Measurements from ENCODE around the gene TCF7L2.

The TCF7L2 gene

GRCh38 chr10:113085776-113086175 is 135.7 kb downstream of the TCF7L2 start:
- no peak for DNase-seq (ENCODE audit: extremely low read depth, insufficient read length)
- Histone ChIP-seq H3K36me3 (ENCODE audit: control insufficient read depth, insufficient read depth, low read length) (no peaks in the 10 kb centered on the region), H3K27me3 (replicated peaks; ENCODE audit: control insufficient read depth, insufficient read depth, low read length) (peaks cover 2% of the 10 kb centered on the region), H3K4me3 (replicated peaks; ENCODE audit: low read depth, low read length) (no peak overlapping the region)
- no peak for TF ChIP-seq CTCF (IDR thresholded peaks at IDR 0.05; ENCODE audit: insufficient read depth, low read length, poor library complexity, severe bottlenecking)

GRCh38 chr10:113086282-113086681 is 136.2 kb downstream of the TCF7L2 start:
- Histone ChIP-seq H3K4me3 (replicated peaks; ENCODE audit: low read depth, low read length) (no peak overlapping the region), H3K36me3 (ENCODE audit: control insufficient read depth, insufficient read depth, low read length) (no peaks in the 10 kb centered on the region), H3K27me3 (replicated peaks; ENCODE audit: control insufficient read depth, insufficient read depth, low read length) (peaks cover 2% of the 10 kb centered on the region)
- no peak for DNase-seq (ENCODE audit: extremely low read depth, insufficient read length)
- TF ChIP-seq CTCF (IDR thresholded peaks at IDR 0.05; ENCODE audit: insufficient read depth, low read length, poor library complexity, severe bottlenecking) = no peak

GRCh38 chr10:113087165-113088029 is 137.3 kb downstream of the TCF7L2 start:
- no peak overlapping the region for H3K4me3 ChIP-seq (replicated peaks; ENCODE audit: low read depth, low read length)
- no peak for TF ChIP-seq CTCF (IDR thresholded peaks at IDR 0.05; ENCODE audit: insufficient read depth, low read length, poor library complexity, severe bottlenecking)
- H3K27me3 ChIP-seq (replicated peaks; ENCODE audit: control insufficient read depth, insufficient read depth, low read length) = peaks cover 2% of the 10 kb centered on the region
- no peaks in the 10 kb centered on the region for H3K36me3 ChIP-seq (ENCODE audit: control insufficient read depth, insufficient read depth, low read length)
- no peak for DNase-seq (ENCODE audit: extremely low read depth, insufficient read length)

GRCh38 chr10:113088194-113088593 is 138.1 kb downstream of the TCF7L2 start:
- no peaks in the 10 kb centered on the region for H3K27me3 ChIP-seq (replicated peaks; ENCODE audit: control insufficient read depth, insufficient read depth, low read length)
- TF ChIP-seq CTCF (IDR thresholded peaks at IDR 0.05; ENCODE audit: insufficient read depth, low read length, poor library complexity, severe bottlenecking) = no peak
- no peak for DNase-seq (ENCODE audit: extremely low read depth, insufficient read length)
- H3K36me3 ChIP-seq (ENCODE audit: control insufficient read depth, insufficient read depth, low read length) = no peaks in the 10 kb centered on the region
- H3K4me3 ChIP-seq (replicated peaks; ENCODE audit: low read depth, low read length) = no peak overlapping the region

GRCh38 chr10:113089551-113089950 is 139.5 kb downstream of the TCF7L2 start:
- no peak for TF ChIP-seq CTCF (IDR thresholded peaks at IDR 0.05; ENCODE audit: insufficient read depth, low read length, poor library complexity, severe bottlenecking)

More at GRCh38 chr10:113089551-113089950, 139.5 kb downstream of the TCF7L2 start:
- Histone ChIP-seq H3K27me3 (replicated peaks; ENCODE audit: control insufficient read depth, insufficient read depth, low read length) (no peaks in the 10 kb centered on the region), H3K4me3 (replicated peaks; ENCODE audit: low read depth, low read length) (no peak overlapping the region), H3K36me3 (ENCODE audit: control insufficient read depth, insufficient read depth, low read length) (no peaks in the 10 kb centered on the region)
- DNase-seq (ENCODE audit: extremely low read depth, insufficient read length) = no peak
